Body of pancreas (tissue), 4 donors: ENCODE data around the gene FOSL1. TPM values are rescaled to one million over a fixed set of nuclear protein-coding genes. Genes with fewer than 3 reads are reported as not detected.

Experiments
- ATAC-seq: fragments of 150-250 bp; one replicate; pipeline ENCODE4 v1.9.1; 2016
- DNase-seq, 4 donors: peaks; one replicate each; pipeline ENCODE4 v3.0.0-alpha.2; 2019
- H3K27ac ChIP-seq, 4 donors: fragments of 200-600 bp; sonication (generic); 1 replicate in 3 of 4; 2 replicates in 1 of 4; pipeline versions ENCODE4 v1.5.1 to v1.6.1; 2016 to 2019; ENCODE audit warnings: mild to moderate bottlenecking in 1 of 4, mixed read lengths in 1 of 4, moderate library complexity in 1 of 4
- H3K27me3 ChIP-seq, 2 donors: fragments of 200-600 bp; sonication (generic); one replicate each; pipeline ENCODE4 v1.6.0; 2016; ENCODE audit warnings: mild to moderate bottlenecking in 1 of 2
- H3K36me3 ChIP-seq, 2 donors: fragments of 200-600 bp; sonication (generic); replicated peaks in 1 of 2; 2 replicates each; pipeline ENCODE4 v1.5.1; 2016; ENCODE audit warnings: low read depth in 2 of 2; ENCODE audit not compliant: insufficient read depth in 1 of 2
- H3K4me1 ChIP-seq: fragments of 200-600 bp; sonication (generic); one replicate; pipeline ENCODE4 v1.6.0; 2016
- H3K4me3 ChIP-seq, 2 donors: fragments of 200-600 bp; sonication (generic); 1 replicate in 1 of 2; 2 replicates in 1 of 2; pipeline ENCODE4 v1.5.1; 2016 to 2019
- H3K9me3 ChIP-seq, 3 donors: fragments of 200-600 bp; sonication (generic); 1 replicate in 2 of 3; 2 replicates in 1 of 3; pipeline ENCODE4 v1.5.1; 2016
- POLR2A ChIP-seq, 3 donors: fragments of 450-650 bp; IDR thresholded peaks; one replicate each; pipeline ENCODE4 v1.6.1; 2016; ENCODE audit warnings: antibody characterized with exemption in 3 of 3, mild to moderate bottlenecking in 2 of 3
- WGBS, 2 donors: methylation state at CpG; one replicate each; pipeline ENCODE4 v1.1.5; 2017; 5-methylcytosine and 5-hydroxymethylcytosine counted together
- intact Hi-C: fragments of 100-400 bp; cut with DNase I; formaldehyde crosslinking; loops from one replicate; pipeline ENCODE4 v1.15.1; 2023
- total RNA-seq, 2 donors: library from RNA; depleted of rRNA; stranded (reverse); fragments of >200 nt; gene quantifications; one replicate each; pipeline ENCODE4 v1.1.0, GENCODE V29; 2016
- TF ChIP-seq, protein P1 (sequence below), 7 experiments: fragments of 450-650 bp in 4 of 7; fragments of 200-600 bp in 3 of 7; sonication (generic) in 3 of 7; IDR thresholded peaks; one replicate each; pipeline ENCODE4 v1.5.1; 2016 to 2019; ENCODE audit warnings: antibody characterized with exemption in 7 of 7

FOSL1 gene
- total RNA-seq: 10 to 100 TPM in 1 of 2 donors, under 1 TPM in 1; 0.52 to 17.8 TPM

DNA sequence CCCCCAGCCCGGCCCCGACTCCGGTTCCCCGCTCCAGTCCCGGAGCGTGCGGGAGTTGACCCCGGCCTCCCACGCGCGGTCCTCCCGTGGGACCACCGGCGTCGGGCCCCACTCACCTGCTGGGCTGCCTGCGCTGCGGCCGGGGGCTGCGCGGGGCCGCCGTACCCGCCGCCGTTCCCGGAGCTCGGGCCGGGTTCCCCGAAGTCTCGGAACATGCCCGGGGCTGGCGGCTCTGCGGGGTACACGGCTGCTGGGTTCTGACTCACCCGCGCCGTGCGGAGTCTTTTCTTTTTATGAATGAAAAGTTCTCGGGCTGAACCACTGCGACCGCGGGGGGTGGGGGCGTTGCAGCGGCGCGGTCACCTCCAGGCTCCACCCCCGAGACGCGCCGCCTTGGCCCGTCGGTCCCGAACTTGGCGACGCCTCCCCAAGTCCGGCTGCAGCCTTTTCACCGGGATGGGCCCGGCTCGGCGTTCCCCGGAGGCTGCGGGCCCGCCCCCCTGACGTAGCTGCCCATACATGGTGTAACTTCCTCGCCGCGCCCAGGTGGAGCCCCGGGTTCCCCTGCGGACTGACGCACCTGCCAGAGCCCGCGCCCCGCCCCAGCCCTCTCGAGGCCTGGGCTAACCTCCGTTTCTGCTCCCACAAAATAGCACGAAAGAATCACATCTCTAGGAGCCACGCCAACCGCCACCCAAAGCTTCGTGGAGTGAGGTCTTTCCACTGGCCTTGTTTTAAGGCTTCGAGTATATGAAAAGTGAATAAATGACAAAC, at the start of gene FOSL1:
TSS of gene FOSL1 (minus strand) at position 264 of the 774 bp plus-strand sequence. CDS start at position 215, 49 bp downstream.
- Histone ChIP-seq H3K36me3 (no peaks in the 10 kb centered on the region), H3K9me3 (no peaks in the 10 kb centered on the region), H3K27ac (peak within 1 kb of the TSS in 3 of 4 donors; percentile 24 to 66 (median 48)), H3K4me1 (peaks cover 14% of the 10 kb centered on the region), H3K4me3 (no peak within 1 kb of the TSS), H3K27me3 (peaks cover 0 to 11% of the 10 kb centered on the region in 2 donors)
- ATAC-seq (peak; percentile 91), DNase-seq (peak; percentile 86 to 94 (median 92))
- intact Hi-C loops: no loop called here
- TF ChIP-seq POLR2A (IDR thresholded peaks at IDR 0.05): peak; percentile 39 to 71 (median 68)
- TF ChIP-seq, protein P1, sequence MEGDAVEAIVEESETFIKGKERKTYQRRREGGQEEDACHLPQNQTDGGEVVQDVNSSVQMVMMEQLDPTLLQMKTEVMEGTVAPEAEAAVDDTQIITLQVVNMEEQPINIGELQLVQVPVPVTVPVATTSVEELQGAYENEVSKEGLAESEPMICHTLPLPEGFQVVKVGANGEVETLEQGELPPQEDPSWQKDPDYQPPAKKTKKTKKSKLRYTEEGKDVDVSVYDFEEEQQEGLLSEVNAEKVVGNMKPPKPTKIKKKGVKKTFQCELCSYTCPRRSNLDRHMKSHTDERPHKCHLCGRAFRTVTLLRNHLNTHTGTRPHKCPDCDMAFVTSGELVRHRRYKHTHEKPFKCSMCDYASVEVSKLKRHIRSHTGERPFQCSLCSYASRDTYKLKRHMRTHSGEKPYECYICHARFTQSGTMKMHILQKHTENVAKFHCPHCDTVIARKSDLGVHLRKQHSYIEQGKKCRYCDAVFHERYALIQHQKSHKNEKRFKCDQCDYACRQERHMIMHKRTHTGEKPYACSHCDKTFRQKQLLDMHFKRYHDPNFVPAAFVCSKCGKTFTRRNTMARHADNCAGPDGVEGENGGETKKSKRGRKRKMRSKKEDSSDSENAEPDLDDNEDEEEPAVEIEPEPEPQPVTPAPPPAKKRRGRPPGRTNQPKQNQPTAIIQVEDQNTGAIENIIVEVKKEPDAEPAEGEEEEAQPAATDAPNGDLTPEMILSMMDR (IDR thresholded peaks at IDR 0.05): peak in 2 of 7 experiments; percentile 1 to 3
- WGBS, 2 donors: 2 to 14% methylated on average over 10 to 74 of the region's 80 CpGs

DNA sequence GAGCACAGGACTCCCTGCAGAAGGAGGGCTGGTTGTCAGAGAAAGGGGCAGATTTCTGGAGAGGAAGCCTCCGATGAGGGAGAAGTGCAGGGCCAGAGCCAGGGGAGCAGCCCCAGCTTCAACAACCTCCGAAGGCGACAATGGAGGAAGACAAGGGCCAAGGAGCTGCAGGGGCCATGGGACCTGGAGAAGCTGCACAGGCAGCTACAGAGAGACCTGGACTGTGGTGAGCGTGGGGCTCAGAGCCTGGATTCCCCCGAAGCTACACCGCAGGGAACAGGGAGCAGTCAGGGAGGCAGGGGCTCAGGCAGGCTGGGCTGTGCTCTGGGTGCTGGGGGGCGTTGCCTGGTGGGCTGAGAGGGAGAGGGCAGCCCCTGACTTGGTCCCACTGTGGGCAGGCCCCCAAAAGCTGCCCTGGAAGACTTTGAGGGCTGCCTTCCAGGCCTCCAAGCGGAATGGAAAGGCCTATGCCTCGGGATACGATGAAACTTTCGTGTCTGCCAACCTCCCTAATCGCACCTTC, 47.5 kb upstream of the FOSL1 start:
- intact Hi-C loops: no loop called here
- TF ChIP-seq, protein P1 (IDR thresholded peaks at IDR 0.05): no peak
- TF ChIP-seq POLR2A (IDR thresholded peaks at IDR 0.05): no peak
- 68 to 70% methylated on average over 8 to 11 of the region's 12 CpGs for WGBS, 2 donors

DNA sequence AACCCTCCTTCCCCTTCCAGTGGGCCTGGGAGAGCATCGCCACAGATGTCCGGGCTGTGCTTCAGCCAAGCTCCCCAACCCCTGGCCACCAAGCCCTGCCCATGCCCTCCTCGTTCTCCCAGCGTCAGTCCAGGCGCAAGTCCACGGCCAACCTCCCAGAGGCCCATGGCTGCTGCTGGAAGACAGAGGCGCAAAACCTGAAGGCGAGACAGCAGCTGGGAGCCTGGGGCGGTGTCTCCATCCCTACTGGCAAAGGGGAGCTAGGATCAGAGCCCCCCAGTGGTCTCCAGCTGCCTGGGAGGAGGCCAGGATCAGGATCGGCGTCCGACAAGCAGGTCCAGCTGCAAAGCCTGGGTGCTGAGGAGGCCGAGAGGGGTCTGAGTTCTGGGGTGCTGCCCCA, 46.9 kb upstream of the FOSL1 start:
- Histone ChIP-seq H3K4me1 (no peaks in the 10 kb centered on the region), H3K27me3 (no peaks in the 10 kb centered on the region), H3K36me3 (no peaks in the 10 kb centered on the region), H3K27ac (no peak overlapping the region), H3K9me3 (no peaks in the 10 kb centered on the region), H3K4me3 (no peak overlapping the region)
- no peak for TF ChIP-seq POLR2A (IDR thresholded peaks at IDR 0.05)
- TF ChIP-seq, protein P1 (IDR thresholded peaks at IDR 0.05): no peak
- intact Hi-C loops: no loop called here
- no peak for DNase-seq
- ATAC-seq: no peak
- 59% methylated on average over 5 to 13 of the region's 13 CpGs for WGBS, 2 donors

More for the DNA sequence above, 47.5 kb upstream of the FOSL1 start:
- H3K4me1 ChIP-seq: no peaks in the 10 kb centered on the region
- DNase-seq (no peak), ATAC-seq (no peak)
- no peaks in the 10 kb centered on the region for H3K9me3 ChIP-seq
- H3K27ac ChIP-seq: no peak overlapping the region
- H3K4me3 ChIP-seq: no peak overlapping the region
- H3K36me3 ChIP-seq: no peaks in the 10 kb centered on the region
- H3K27me3 ChIP-seq: no peaks in the 10 kb centered on the region

DNA sequence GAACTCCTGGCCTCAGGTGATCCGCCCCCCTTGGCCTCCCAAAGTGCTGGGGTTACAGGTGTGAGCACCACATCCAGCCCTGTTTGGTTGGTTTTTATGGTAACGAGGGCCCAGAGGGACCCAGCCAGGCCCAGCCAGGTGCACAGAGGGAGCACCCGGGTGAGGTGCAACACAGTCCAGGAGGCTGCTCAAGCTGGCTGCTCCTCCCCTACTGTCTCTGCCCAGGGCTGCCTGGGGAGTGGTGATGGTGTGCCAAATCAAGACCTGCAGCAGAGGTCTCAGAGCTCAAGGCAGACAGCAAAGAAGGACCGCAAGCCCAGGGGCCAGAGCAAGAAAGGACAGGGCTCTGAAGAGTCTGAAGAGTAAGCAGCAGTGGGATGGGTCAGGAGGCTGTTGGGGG, 46.5 kb upstream of the FOSL1 start:
- ATAC-seq (no peak), DNase-seq (no peak)
- Histone ChIP-seq H3K4me1 (no peaks in the 10 kb centered on the region), H3K27ac (no peak overlapping the region), H3K4me3 (no peak overlapping the region), H3K27me3 (no peaks in the 10 kb centered on the region), H3K36me3 (no peaks in the 10 kb centered on the region), H3K9me3 (no peaks in the 10 kb centered on the region)
- 75 to 100% methylated on average over 1 to 3 of the region's 4 CpGs for WGBS, 2 donors
- TF ChIP-seq, protein P1 (IDR thresholded peaks at IDR 0.05): no peak
- TF ChIP-seq POLR2A (IDR thresholded peaks at IDR 0.05): no peak
- intact Hi-C loops: no loop called here
